ENCODE results near the gene TLL1. TPM values are rescaled to one million over a fixed set of nuclear protein-coding genes. Genes with fewer than 3 reads are reported as not detected.

The TLL1 gene
- total RNA-seq, 1 donor from 2014 or later = 32.7 TPM

GRCh38 chr4:166066936-166067335, 193.9 kb downstream of the TLL1 start:
- DNase-seq = no peak

GRCh38 chr4:166067915-166068314, 194.9 kb downstream of the TLL1 start:
- no peak for DNase-seq

GRCh38 chr4:166073783-166074182, 200.7 kb downstream of the TLL1 start:
- no peak for DNase-seq

GRCh38 chr4:166075599-166075998, 202.6 kb downstream of the TLL1 start:
- no peak for DNase-seq

GRCh38 chr4:166077782-166078181, 204.7 kb downstream of the TLL1 start:
- no peak for DNase-seq

- DNase-seq = no peak
Measured at GRCh38 chr4:166078383-166078782, 205.3 kb downstream of the TLL1 start.

GRCh38 chr4:166078955-166079354, 205.9 kb downstream of the TLL1 start:
- DNase-seq = peak; percentile 21

- no peak for DNase-seq
Measured at GRCh38 chr4:166087569-166087968, 214.5 kb downstream of the TLL1 start.

- no peak for DNase-seq
Measured at GRCh38 chr4:166088576-166088975, 215.5 kb downstream of the TLL1 start.

- DNase-seq = no peak
Measured at GRCh38 chr4:166091146-166091545, 218.1 kb downstream of the TLL1 start.

- DNase-seq = peak; percentile 71
Measured at GRCh38 chr4:166091912-166092510, 219.0 kb downstream of the TLL1 start.

- no peak for DNase-seq
Measured at GRCh38 chr4:166092797-166093290, 219.8 kb downstream of the TLL1 start.

GRCh38 chr4:166104623-166105022, 231.6 kb downstream of the TLL1 start:
- DNase-seq = no peak

GRCh38 chr4:166121897-166122296, 248.9 kb downstream of the TLL1 start:
- DNase-seq = no peak

GRCh38 chr4:166123546-166123945, 250.5 kb downstream of the TLL1 start:
- DNase-seq = no peak

GRCh38 chr4:166128403-166128802, 255.4 kb downstream of the TLL1 start:
- peak; percentile 57 for DNase-seq

GRCh38 chr4:166134285-166134684, 261.2 kb downstream of the TLL1 start:
- no peak for DNase-seq

GRCh38 chr4:166140951-166141350, 267.9 kb downstream of the TLL1 start:
- no peak for DNase-seq

- DNase-seq = no peak
Measured at GRCh38 chr4:166143227-166143626, 270.2 kb downstream of the TLL1 start.

GRCh38 chr4:166144607-166145006, 271.6 kb downstream of the TLL1 start:
- DNase-seq = no peak

- no peak for DNase-seq
Measured at GRCh38 chr4:166146806-166147540, 273.9 kb downstream of the TLL1 start.

All from dermis blood vessel endothelial cell (primary cell).